Vagina (tissue), 2 donors: ENCODE data around the gene PPCDC.

ENCODE experiments used
- POLR2A ChIP-seq, 2 donors: fragments of 450-650 bp; IDR thresholded peaks; one replicate each; pipeline ENCODE4 v1.6.1; 2017; ENCODE audit warnings: antibody characterized with exemption in 2 of 2, mild to moderate bottlenecking in 2 of 2, moderate library complexity in 2 of 2
- POLR2AphosphoS5 ChIP-seq, 2 donors: sonication (generic); formaldehyde crosslinking; IDR thresholded peaks; one replicate each; pipeline ENCODE4 v1.9.0; 2017; ENCODE audit warnings: antibody characterized with exemption in 2 of 2, mild to moderate bottlenecking in 2 of 2, low read depth in 1 of 2; ENCODE audit not compliant: insufficient read depth in 1 of 2
- TF ChIP-seq, protein P1 (sequence below), 3 experiments: fragments of 450-650 bp in 2 of 3; fragments of 200-600 bp in 1 of 3; sonication (generic) in 1 of 3; IDR thresholded peaks; one replicate each; pipeline ENCODE4 v1.5.1; 2017 to 2019; ENCODE audit warnings: antibody characterized with exemption in 3 of 3, mild to moderate bottlenecking in 2 of 3, moderate library complexity in 2 of 3

DNA sequence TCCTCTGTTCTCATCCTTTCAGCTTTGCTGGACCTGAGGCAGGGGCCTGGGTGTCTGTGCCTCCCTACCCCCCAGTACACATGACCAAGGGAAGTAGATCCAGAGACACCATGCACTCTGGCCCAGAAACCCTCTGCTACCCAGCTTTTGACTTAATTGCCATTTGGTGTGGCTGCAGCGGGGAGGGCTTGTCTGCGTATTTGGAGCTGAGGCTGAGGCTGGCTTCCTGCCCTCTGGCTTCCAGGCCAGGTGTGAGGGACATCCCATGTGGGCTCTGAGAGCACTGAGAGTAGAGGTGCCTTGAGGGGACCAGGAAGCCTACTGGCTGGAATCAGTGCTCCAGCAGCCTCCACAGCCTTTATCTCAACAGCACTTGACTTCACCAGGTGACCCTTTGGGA, 26.9 kb downstream of the PPCDC start:
- TF ChIP-seq, protein P1, sequence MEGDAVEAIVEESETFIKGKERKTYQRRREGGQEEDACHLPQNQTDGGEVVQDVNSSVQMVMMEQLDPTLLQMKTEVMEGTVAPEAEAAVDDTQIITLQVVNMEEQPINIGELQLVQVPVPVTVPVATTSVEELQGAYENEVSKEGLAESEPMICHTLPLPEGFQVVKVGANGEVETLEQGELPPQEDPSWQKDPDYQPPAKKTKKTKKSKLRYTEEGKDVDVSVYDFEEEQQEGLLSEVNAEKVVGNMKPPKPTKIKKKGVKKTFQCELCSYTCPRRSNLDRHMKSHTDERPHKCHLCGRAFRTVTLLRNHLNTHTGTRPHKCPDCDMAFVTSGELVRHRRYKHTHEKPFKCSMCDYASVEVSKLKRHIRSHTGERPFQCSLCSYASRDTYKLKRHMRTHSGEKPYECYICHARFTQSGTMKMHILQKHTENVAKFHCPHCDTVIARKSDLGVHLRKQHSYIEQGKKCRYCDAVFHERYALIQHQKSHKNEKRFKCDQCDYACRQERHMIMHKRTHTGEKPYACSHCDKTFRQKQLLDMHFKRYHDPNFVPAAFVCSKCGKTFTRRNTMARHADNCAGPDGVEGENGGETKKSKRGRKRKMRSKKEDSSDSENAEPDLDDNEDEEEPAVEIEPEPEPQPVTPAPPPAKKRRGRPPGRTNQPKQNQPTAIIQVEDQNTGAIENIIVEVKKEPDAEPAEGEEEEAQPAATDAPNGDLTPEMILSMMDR (IDR thresholded peaks at IDR 0.05) = no peak
- TF ChIP-seq POLR2A (IDR thresholded peaks at IDR 0.05) (no peak), POLR2AphosphoS5 (IDR thresholded peaks at IDR 0.05; ENCODE audit: insufficient read depth in 1 of 2, low read depth in 1 of 2) (no peak)
